BJ (cell line): ENCODE data around the gene EIF4E1B. TPM values are rescaled to one million over a fixed set of nuclear protein-coding genes. Genes with fewer than 3 reads are reported as not detected.

Experiments
- CTCF ChIA-PET: fragments of 350-600 bp; formaldehyde crosslinking; extraction: SDS; loops from one replicate; lab custom pipeline; 2021; ENCODE audit warnings: antibody characterized with exemption, inconsistent platforms; lab: Yijun Ruan, JAX
- POLR2A ChIA-PET: fragments of 300-600 bp; sonication (Branson Sonifier 250); formaldehyde crosslinking; extraction: SDS; loops from one replicate; lab custom pipeline; 2021; ENCODE audit warnings: antibody characterized with exemption; lab: Charles Lee
- DNase-seq: peaks from one replicate; pipeline ENCODE4 v3.0.0-alpha.2; 2011; ENCODE audit warnings: low read depth
- H3K27me3 ChIP-seq: 2 replicates; pipeline ENCODE4 v1.6.0; 2011; ENCODE audit warnings: low read length; ENCODE audit not compliant: control insufficient read depth, insufficient read depth
- H3K36me3 ChIP-seq: 2 replicates; pipeline ENCODE4 v1.5.1; 2011; ENCODE audit warnings: low read length; ENCODE audit not compliant: control insufficient read depth, insufficient read depth
- H3K4me3 ChIP-seq: 2 replicates; pipeline ENCODE4 v1.5.1; 2011; ENCODE audit warnings: low read depth, mild to moderate bottlenecking, control low read depth, low read length
- CTCF ChIP-seq: IDR thresholded peaks from 2 replicates; pipeline ENCODE4 v1.5.1; 2011; ENCODE audit warnings: low read depth, mild to moderate bottlenecking, control low read depth, inconsistent platforms, low read length, moderate library complexity; ENCODE audit not compliant: insufficient read depth
- polyA plus RNA-seq: library from polyadenylated mRNA; depleted of rRNA; stranded (reverse); fragments of >200 nt; gene quantifications from 2 replicates; pipeline ENCODE4 v1.2.3, GENCODE V29; 2011

The EIF4E1B gene
- polyA plus RNA-seq, 1 experiment = not detected

DNA sequence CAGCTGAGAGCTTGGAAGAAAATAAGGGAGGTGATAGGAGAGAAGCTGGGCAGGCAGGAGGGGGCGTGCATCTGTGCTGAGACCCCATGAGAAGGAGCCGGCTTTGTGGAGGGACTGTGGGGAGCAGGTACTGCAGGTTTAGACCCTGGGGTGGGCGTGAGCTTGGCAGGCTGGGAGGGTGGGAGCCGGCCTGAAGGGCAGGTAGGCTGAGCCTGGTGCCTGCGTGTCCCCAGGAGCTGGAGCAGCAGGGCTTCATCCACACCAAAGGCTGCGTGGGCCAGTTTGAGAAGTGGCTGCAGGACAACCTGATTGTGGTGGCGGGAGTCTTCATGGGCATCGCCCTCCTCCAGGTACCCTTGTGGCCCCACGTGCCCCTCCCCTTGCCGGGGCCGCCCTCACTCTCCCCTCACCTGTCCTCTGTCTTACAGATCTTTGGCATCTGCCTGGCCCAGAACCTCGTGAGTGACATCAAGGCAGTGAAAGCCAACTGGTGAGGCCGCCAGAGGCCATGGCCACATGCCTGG lies 26.1 kb downstream of the EIF4E1B start:
- Histone ChIP-seq H3K27me3 (no peaks in the 10 kb centered on the region), H3K4me3 (no peak overlapping the region), H3K36me3 (peaks cover 11% of the 10 kb centered on the region)
- POLR2A ChIA-PET = no interaction called here
- CTCF ChIA-PET = interaction anchor here (0.7 to 5.3 kb wide), 5 partner anchors 9 to 457 kb away, joined by 3 to 98 read pairs (median 4); no protein-coding TSS in a partner anchor
- no peak for TF ChIP-seq CTCF
- no peak for DNase-seq

DNA sequence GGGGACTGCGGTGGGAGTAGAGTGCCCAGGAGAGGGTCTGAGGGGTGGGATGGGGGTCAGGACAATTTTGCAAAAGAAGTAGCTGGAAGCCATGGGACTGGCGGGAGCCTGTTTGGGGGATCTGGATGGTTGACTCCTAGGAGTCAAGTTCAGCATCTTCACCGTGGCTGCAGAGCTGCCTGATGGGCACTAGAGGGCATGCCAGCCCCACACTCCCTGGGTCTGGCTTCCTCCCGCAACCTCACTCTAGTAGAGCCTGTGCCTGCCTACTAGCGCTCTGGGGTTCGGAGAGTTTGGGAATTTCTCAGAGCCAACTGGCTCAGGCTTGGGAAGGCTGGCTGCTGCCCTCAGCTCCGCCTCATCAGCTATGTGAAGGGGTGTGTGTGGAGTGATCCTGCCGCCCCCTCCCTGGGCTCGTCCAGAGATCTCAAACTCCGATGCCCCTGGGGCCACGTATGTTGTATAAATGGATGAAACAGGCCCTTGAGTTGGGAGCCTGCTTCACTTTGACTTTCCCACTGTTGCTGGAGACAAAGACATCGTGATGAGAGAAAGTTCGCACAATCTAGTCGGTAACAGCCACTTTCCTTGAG lies 27.6 kb downstream of the EIF4E1B start:
- CTCF ChIA-PET = interaction anchor here (0.6 to 5.3 kb wide), 15 partner anchors 8 to 454 kb away, joined by 3 to 98 read pairs (median 3); partner anchors contain the start of genes CLTB and TSPAN17
- TF ChIP-seq CTCF = peak; percentile 93
- Histone ChIP-seq H3K27me3 (peaks cover 3% of the 10 kb centered on the region), H3K36me3 (peaks cover 10% of the 10 kb centered on the region), H3K4me3 (no peak overlapping the region)
- no peak for DNase-seq
- POLR2A ChIA-PET = no interaction called here

GRCh38 chr5:176658817-176659511 lies 28.5 kb downstream of the EIF4E1B start:
- ChIA-PET CTCF (interaction anchor here (0.6 to 5.3 kb wide), 11 partner anchors 10 to 453 kb away, joined by 3 to 98 read pairs (median 12); partner anchors contain the start of gene TSPAN17), POLR2A (no interaction called here)
- H3K27me3 ChIP-seq = peaks cover 8% of the 10 kb centered on the region
- no peak overlapping the region for H3K4me3 ChIP-seq
- peaks cover 10% of the 10 kb centered on the region for H3K36me3 ChIP-seq
- no peak for TF ChIP-seq CTCF
- DNase-seq = no peak

- POLR2A ChIA-PET = no interaction called here
- CTCF ChIA-PET = interaction anchor here (0.6 to 5.3 kb wide), 14 partner anchors 10 to 453 kb away, joined by 3 to 98 read pairs (median 6); partner anchors contain the start of gene TSPAN17
- no peak for TF ChIP-seq CTCF
These were observed 29.0 kb downstream of the EIF4E1B start for GRCh38 chr5:176659512-176659839.

GRCh38 chr5:176659860-176660461 lies 29.5 kb downstream of the EIF4E1B start:
- Histone ChIP-seq H3K36me3 (peaks cover 8% of the 10 kb centered on the region), H3K27me3 (peaks cover 13% of the 10 kb centered on the region), H3K4me3 (no peak overlapping the region)
- ChIA-PET CTCF (interaction anchor here (0.6 to 5.3 kb wide), 33 partner anchors 10 to 707 kb away, joined by 3 to 98 read pairs (median 5); partner anchors contain the start of genes CLTB and TSPAN17), POLR2A (interaction anchor here (0.6 kb wide), 1 partner anchor 13 kb away, joined by 3 read pairs; the partner anchor contains the start of gene TSPAN17)
- DNase-seq = no peak
- TF ChIP-seq CTCF = no peak

More at GRCh38 chr5:176659512-176659839, 29.0 kb downstream of the EIF4E1B start:
- Histone ChIP-seq H3K27me3 (peaks cover 12% of the 10 kb centered on the region), H3K36me3 (peaks cover 8% of the 10 kb centered on the region), H3K4me3 (no peak overlapping the region)
- no peak for DNase-seq
